ENCODE data around the gene RTL10.

The RTL10 gene

DNA sequence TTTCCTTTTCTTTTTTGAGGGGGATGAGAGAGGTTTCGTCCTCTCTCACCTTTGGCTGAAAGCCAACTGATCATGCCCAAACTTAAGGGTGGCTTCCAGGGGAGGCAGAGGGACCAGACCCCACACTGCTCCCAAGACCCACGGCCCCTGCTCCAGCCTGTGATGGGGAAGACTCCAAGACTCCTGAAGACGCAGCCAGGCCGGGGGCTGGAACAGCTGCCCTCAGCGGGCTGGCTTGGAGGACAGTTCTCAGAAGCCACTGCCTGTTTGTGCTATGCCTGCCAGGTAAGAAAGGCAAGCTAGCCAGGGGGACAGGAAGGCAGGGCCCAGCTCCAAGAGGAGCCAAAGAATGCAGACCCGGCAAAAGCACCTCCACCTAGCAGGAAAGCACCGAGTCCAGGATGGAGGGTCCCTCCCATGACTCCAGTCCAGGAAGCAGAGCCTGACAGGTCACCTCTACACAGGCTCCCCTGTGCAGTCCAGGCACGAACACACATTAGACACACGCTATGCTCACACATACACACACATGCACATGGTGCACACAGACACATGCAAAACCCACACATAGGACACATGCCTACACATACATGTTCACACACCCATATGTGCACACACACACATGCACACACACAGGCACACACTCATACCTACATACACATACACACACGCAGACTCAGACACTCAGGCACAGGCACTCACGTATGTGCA is 31.3 kb downstream of the RTL10 start:
- no peak for DNase-seq (ENCODE audit: low read depth)

DNA sequence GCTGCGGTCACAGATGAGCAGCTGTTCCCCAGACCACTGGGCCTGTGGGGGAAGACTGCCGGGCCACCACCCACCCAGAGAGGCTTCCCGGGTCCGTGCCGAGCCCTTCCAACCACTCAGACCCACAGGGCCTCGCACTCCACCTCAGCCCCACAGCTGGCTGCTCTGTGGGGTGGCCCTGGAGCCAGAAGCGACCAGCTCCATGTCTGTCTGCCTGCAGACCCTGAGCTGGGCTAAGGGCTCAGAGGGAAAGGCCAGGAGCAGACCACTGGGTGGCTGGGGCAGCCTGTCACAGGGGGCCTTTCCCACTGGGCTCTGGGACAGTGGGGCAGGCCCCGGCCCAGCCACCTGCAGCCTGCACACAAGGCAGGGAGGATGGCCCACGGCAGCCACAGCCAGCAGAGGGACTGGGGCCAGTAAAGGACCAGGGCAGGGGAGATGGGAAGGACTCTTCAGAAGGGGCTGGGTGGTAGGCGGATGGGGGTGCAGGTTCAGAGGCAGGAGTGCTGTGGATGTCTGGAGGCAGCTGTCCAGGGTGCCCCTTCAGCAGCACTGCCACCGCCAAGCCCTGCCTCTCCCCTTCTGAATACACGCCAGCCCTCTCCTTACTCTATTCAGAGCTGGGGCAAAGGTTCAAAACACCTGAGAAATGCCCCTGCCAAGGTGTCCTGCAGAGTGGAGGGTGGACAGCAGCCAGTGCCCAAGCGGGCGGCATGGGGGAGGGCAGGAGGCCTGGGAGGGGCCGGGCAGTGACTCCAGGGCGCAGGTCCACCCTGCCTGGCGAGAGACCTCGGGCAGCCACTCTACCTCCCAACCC is 32.2 kb downstream of the RTL10 start:
- DNase-seq (ENCODE audit: low read depth): no peak

GRCh38 chr22:19821523-19822300 is 33.0 kb downstream of the RTL10 start:
- DNase-seq (ENCODE audit: low read depth): no peak

DNA sequence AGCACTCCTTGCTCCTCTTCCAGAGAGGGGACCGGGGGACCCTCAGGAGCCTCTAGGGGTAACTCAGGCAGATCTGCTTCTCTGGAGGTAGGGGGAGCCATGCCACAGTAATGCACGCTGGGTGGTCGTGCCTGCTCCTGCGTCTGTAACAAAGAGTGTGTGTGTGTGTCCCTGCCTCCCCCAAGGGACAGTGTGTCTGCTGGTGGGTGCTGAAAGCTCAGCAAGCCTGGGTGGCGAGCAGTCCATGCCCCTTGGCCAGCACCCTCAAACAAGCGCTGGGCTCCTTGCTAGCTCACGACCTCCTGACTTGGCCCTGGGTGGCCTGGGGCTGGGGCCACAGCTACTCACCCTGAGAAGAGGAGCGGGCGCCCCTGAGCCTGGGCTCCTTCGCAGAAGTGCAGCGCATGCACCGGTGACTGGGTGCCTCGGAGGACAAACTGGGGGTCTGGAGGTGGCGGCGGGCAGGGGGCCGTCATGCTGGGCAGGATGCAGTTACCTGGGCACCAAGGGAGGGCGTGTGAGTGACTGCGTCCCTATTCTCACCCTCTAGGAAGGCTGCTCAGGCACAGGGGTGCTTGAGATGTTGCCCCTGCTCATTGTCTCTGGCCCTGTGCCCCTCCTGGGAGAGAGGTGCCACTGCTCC is 33.7 kb downstream of the RTL10 start:
- no peak for DNase-seq (ENCODE audit: low read depth)

GRCh38 chr22:19819911-19820879 is 34.5 kb downstream of the RTL10 start:
- DNase-seq (ENCODE audit: low read depth): no peak

DNA sequence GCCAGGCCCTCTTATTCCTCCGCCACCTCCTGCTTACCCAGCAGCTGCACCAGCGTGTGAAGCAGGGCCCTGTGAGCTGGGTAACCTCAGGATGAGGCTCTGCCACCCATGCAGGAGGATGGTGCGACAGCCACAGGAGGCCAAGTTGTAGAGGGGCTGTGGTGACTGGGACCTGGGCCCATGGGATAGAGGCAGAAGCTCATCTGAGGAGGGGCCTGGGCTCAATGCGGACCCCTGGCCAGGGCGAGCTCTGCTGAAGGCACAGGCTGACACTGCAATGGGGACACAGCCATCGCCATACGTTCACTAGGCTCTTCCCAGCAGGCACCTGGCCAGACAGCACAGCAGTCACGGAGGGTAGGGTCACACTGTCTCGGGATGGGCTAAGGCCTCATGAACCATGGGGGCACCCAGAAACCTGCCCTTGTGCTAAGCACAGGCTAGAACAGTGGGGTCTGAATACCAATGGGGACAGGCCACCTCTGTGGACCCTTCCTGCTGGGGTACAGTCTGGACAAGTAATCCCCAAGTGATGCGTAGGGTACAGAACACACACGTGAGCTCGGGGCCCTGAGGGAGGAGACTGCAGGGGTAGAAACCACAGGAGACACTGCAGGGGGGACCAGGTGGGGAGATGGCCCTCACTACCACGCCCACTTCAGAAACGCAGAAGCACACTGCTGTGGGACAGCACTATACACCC is 35.3 kb downstream of the RTL10 start:
- DNase-seq (ENCODE audit: low read depth): no peak

DNA sequence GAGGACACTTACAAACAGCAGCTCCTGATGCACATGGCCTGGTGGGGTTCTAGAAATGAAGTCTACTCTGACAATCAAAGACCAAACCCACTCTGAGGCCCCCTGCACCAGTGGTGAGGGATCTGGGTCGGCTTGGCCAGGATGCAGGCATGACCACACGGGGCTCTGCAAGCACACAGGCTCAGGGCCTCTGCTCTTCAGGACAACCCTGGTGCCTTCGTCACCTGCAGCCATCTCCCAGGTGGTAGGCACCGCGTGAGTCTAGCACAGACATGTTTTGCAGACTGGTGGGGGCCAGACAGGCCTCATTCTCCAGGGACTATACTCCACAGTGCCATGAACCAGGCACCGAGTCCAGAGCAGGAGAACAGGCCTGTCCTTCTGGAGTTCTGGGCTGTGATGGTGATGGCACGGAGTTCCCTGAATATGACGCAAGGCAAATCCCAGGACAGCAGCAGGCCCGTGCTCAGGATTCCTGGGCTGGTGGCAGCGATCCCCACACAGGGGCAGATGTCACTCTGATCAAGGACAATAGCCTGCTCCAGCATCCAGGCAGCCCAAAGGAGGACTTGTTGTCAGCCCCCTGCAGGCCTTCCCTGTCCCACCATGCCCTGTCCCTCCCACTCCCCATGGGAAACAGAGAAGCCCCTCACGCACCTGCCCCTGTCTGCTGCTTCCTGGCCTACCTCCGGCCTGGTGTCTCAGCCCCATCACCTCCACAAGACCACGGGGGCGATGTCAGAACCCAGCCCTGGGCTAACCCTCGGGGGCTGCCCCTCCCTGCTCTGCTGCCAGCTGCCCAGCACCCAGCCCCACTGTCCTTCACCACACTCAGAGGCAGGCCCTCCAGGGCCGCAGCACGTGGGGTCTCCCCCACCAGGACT is 36.1 kb downstream of the RTL10 start:
- DNase-seq (ENCODE audit: low read depth): no peak

- DNase-seq (ENCODE audit: low read depth): no peak
These were observed 38.1 kb downstream of the RTL10 start for GRCh38 chr22:19816372-19817119.

DNA sequence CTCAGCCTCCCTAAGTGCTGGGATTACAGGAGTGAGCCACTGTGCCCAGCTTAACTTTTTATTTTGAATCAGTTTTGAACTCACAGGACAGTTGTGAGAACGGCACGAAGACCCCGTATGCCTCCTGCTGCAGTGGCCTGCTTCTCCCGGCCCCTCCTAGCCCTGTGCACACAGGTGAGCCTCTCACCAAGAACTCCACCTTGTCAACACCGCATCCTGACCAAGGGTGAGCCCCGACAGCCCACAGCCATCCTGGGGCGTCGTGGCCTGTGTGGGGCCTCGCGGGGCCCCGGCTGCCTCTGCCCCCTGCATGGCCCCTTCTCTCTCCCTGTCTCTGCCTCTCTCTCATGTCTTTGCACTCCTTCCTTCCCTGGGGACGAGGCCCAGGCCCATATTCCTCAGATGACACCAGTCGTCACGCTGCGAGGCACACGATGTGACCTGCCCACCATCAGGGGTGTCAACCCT is 38.8 kb downstream of the RTL10 start:
- DNase-seq (ENCODE audit: low read depth): no peak

- DNase-seq (ENCODE audit: low read depth): no peak
These were observed 39.4 kb downstream of the RTL10 start for GRCh38 chr22:19815093-19815822.

DNA sequence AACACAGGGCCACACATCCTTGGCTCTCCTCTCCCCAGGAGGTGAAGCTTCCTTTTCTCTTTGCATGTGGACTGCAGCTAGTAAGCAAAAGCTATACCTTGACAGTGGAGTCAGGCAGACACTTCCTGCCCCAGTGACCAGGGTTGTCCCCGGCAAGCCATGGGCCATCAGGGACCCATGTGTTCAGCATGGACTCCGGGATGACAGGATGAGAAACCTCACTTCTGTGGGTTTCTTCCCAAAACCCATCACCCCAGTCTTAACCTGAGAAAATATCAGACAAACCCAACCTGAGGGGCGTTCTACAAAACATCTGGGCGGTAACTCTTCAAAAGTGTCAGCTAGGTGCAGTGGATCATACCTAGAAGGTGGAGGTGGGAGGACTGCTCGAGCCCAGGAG is 40.2 kb downstream of the RTL10 start:
- no peak for DNase-seq (ENCODE audit: low read depth)

DNA sequence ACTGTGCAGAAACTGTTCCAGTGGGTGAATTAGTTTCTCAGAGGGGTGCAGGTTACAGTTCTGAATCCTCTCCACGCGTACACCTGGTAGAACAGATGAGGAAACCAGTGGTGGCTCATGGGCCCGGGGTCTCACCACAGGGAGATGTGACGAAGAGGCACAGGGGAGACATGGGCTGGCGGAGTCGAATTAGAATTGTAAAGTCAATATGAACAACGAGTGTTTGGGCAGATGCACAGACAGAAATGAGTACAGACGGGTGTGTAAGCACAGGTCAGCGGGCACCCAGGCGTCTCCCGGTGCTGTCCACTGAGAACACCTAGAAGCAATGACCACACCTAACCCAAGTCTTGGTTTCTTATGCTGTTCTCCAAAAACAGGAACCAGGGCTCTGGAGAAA is 41.8 kb downstream of the RTL10 start:
- no peak for DNase-seq (ENCODE audit: low read depth)

- DNase-seq (ENCODE audit: low read depth): no peak
These were observed 42.6 kb downstream of the RTL10 start for GRCh38 chr22:19811811-19812771.

DNA sequence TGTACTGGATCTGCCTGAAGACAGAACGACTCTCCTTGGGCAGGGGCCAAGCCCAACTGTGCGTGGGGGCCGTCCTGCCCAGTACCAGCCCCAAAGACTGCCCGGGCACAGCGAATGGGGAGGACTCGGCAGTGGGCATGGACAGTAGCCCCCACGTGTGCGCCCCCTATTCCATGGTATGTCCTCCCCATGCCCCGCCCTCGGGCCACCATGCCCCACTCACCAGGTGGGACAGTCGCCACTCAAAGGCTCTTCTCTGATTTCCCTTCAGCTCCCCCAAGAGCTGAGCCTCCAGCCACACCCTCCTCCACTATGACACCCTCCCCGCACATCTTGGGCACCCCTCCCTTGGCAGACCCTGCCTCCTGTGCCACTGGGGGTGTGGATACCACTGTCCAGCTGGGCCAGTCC is 43.5 kb downstream of the RTL10 start:
- DNase-seq (ENCODE audit: low read depth): no peak

- DNase-seq (ENCODE audit: low read depth): no peak
These were observed 44.1 kb downstream of the RTL10 start for GRCh38 chr22:19810381-19811201.

- no peak for DNase-seq (ENCODE audit: low read depth)
These were observed 44.9 kb downstream of the RTL10 start for GRCh38 chr22:19809741-19810140.
